GM23338 (cell line): ENCODE measurements around the gene IFNL3.

Experiments
- CREB1 ChIP-seq: fragments of 250-450 bp; sonication (Bioruptor Pico); IDR thresholded peaks from 2 replicates; pipeline ENCODE4 v1.5.0; 2020; ENCODE audit warnings: low read depth, mild to moderate bottlenecking, moderate library complexity
- CTCF ChIP-seq, 2 experiments: fragments of 200-600 bp in 1 of 2; sonication (generic) in 1 of 2; conservative IDR thresholded peaks; 2 replicates each; pipeline versions ENCODE4 v1.5.1 to v1.6.1; 2016 to 2017; ENCODE audit warnings: antibody characterized with exemption in 2 of 2, low read depth in 2 of 2, mild to moderate bottlenecking in 2 of 2, moderate library complexity in 1 of 2
- EZH2phosphoT487 ChIP-seq: fragments of 200-600 bp; sonication (generic); IDR thresholded peaks from one replicate; pipeline ENCODE4 v1.8.1; 2018; ENCODE audit warnings: antibody characterized with exemption; ENCODE audit not compliant: unreplicated experiment

- TF ChIP-seq CTCF (conservative IDR thresholded peaks at IDR 0.05; ENCODE audit: low read depth in 2 of 2) (no peak), CREB1 (CRISPR knock-in tag) (no peak), EZH2phosphoT487 (no peak)
These were observed 6.3 kb upstream of the IFNL3 start for GRCh38 chr19:39251081-39251480.
